Measurements from ENCODE around the gene NKAIN1.

DNA sequence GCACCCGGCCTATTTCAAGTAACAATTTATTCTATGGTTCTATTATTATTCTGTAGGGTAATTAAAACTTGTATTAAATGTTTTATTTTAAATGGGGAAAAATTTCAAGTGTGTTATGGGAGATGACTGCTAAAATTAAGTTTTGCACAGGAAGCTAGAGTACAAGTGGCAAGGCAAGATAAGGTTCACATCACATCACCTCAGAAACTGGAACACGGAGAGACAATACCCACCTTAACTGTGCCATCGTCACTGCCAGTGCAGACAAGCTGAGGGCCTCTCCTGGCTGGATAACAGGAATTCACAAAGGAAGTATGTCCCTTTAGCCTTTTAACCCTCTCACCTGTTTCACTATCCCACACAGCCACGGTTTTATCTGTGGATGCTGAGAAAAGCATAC, 49.3 kb upstream of the NKAIN1 start:
- no peak for TF ChIP-seq CTCF (IDR thresholded peaks at IDR 0.05; ENCODE audit: low read depth, low read length)
- TF ChIP-seq POLR2A (IDR thresholded peaks at IDR 0.05; ENCODE audit: extremely low read depth, insufficient read length), result no peak
- no peak for TF ChIP-seq MAX (IDR thresholded peaks at IDR 0.05; ENCODE audit: low read depth, low read length)
- no peak for TF ChIP-seq MYC (IDR thresholded peaks at IDR 0.05; ENCODE audit: low read depth, low read length)
